Hepatic stellate cell (primary cell): ENCODE results near the gene BTBD19.

ENCODE experiments used
- DNase-seq: peaks from one replicate; pipeline ENCODE4 v3.0.0; 2011; ENCODE audit warnings: low spot score

The BTBD19 gene

GRCh38 chr1:44857446-44857845 is 49.1 kb downstream of the BTBD19 start:
- DNase-seq, result no peak

GRCh38 chr1:44860331-44860730 is 52.0 kb downstream of the BTBD19 start:
- DNase-seq, result no peak

- DNase-seq, result no peak
Measured at GRCh38 chr1:44860891-44861425, 52.6 kb downstream of the BTBD19 start.

- DNase-seq, result no peak
Measured at GRCh38 chr1:44862829-44863401, 54.6 kb downstream of the BTBD19 start.
